Activated CD8-positive, alpha-beta T cell treated with anti-CD3 and anti-CD28 coated beads for 36 hours (primary cell): ENCODE data around the gene MGMT. TPM values are rescaled to one million over a fixed set of nuclear protein-coding genes. Genes with fewer than 3 reads are reported as not detected.

Experiments used
- ATAC-seq: fragments of 200-7000 bp; cut with Tn5 transposase; one replicate; pipeline ENCODE4 v1.10.0; 2021; ENCODE audit warnings: mild to moderate bottlenecking, moderate library complexity
- CTCF ChIA-PET: fragments of 350-600 bp; sonication (Branson Sonifier 250); formaldehyde crosslinking; loops from one replicate; lab custom pipeline; 2021; ENCODE audit warnings: antibody characterized with exemption; lab: Charles Lee
- POLR2A ChIA-PET: fragments of 350-600 bp; sonication (Branson Sonifier 250); formaldehyde crosslinking; loops from one replicate; lab custom pipeline; 2021; ENCODE audit warnings: antibody characterized with exemption; lab: Charles Lee
- DNase-seq: peaks from one replicate; pipeline ENCODE4 v3.0.0-alpha.2; 2020
- H3K27ac Mint-ChIP-seq: one replicate; pipeline ENCODE4 v1.8.0; 2021; ENCODE audit warnings: mild to moderate bottlenecking, mixed read lengths
- H3K27me3 Mint-ChIP-seq: one replicate; pipeline ENCODE4 v1.8.0; 2021; ENCODE audit warnings: mixed read lengths
- H3K36me3 Mint-ChIP-seq: one replicate; pipeline ENCODE4 v1.8.0; 2021; ENCODE audit warnings: low read depth, mixed read lengths
- H3K4me1 Mint-ChIP-seq: one replicate; pipeline ENCODE4 v1.8.0; 2021; ENCODE audit warnings: low read depth, mixed read lengths
- H3K4me3 Mint-ChIP-seq: one replicate; pipeline ENCODE4 v1.8.0; 2021; ENCODE audit warnings: mild to moderate bottlenecking, moderate library complexity, mixed read lengths
- H3K9me3 Mint-ChIP-seq: one replicate; pipeline ENCODE4 v1.8.0; 2021; ENCODE audit warnings: mixed read lengths
- CTCF ChIP-seq: fragments of 200-600 bp; IDR thresholded peaks from one replicate; pipeline ENCODE4 v1.8.0; 2022; ENCODE audit warnings: antibody characterized with exemption, mild to moderate bottlenecking
- intact Hi-C: fragments of 100-400 bp; cut with micrococcal nuclease; formaldehyde crosslinking; loops from one replicate; pipeline ENCODE4 v1.10.0; 2022
- total RNA-seq, 2 experiments: library from RNA; stranded (reverse); gene quantifications; one replicate each; pipeline ENCODE4 v1.2.3, GENCODE V29; 2021

The MGMT gene
- total RNA-seq, 2 experiments from 2014 or later, result 16.2 to 17.0 TPM

- POLR2A ChIA-PET, result no interaction called here
- H3K4me1 Mint-ChIP-seq, result no peaks in the 10 kb centered on the region
- H3K9me3 Mint-ChIP-seq, result no peaks in the 10 kb centered on the region
- no peak for TF ChIP-seq CTCF
- intact Hi-C loops, result no loop called here
- H3K27ac Mint-ChIP-seq, result no peak overlapping the region
- peaks cover 27% of the 10 kb centered on the region for H3K36me3 Mint-ChIP-seq
- H3K27me3 Mint-ChIP-seq, result no peaks in the 10 kb centered on the region
- no peak for ATAC-seq
- CTCF ChIA-PET, result no interaction called here
- H3K4me3 Mint-ChIP-seq, result no peak overlapping the region
- DNase-seq, result no peak
Observed at GRCh38 chr10:129648856-129649255, 181.8 kb downstream of the MGMT start.

- Mint-ChIP-seq H3K4me1 (no peaks in the 10 kb centered on the region), H3K36me3 (peaks cover 29% of the 10 kb centered on the region), H3K27ac (no peak overlapping the region), H3K27me3 (no peaks in the 10 kb centered on the region), H3K9me3 (no peaks in the 10 kb centered on the region), H3K4me3 (no peak overlapping the region)
- DNase-seq, result no peak
- POLR2A ChIA-PET, result no interaction called here
- TF ChIP-seq CTCF, result no peak
- intact Hi-C loops, result no loop called here
- ATAC-seq, result no peak
- CTCF ChIA-PET, result no interaction called here
Observed at GRCh38 chr10:129652021-129652420, 185.0 kb downstream of the MGMT start.

GRCh38 chr10:129652521-129653201, 185.6 kb downstream of the MGMT start:
- no peak for TF ChIP-seq CTCF
- H3K27me3 Mint-ChIP-seq, result no peaks in the 10 kb centered on the region
- ChIA-PET POLR2A (no interaction called here), CTCF (no interaction called here)
- ATAC-seq (no peak), DNase-seq (no peak)
- H3K9me3 Mint-ChIP-seq, result no peaks in the 10 kb centered on the region
- H3K36me3 Mint-ChIP-seq, result peaks cover 26% of the 10 kb centered on the region
- intact Hi-C loops, result no loop called here
- no peak overlapping the region for H3K4me3 Mint-ChIP-seq
- H3K27ac Mint-ChIP-seq, result no peak overlapping the region
- no peaks in the 10 kb centered on the region for H3K4me1 Mint-ChIP-seq

GRCh38 chr10:129653428-129653827, 186.4 kb downstream of the MGMT start:
- no peak overlapping the region for H3K4me3 Mint-ChIP-seq
- intact Hi-C loops, result no loop called here
- POLR2A ChIA-PET, result no interaction called here
- H3K9me3 Mint-ChIP-seq, result no peaks in the 10 kb centered on the region
- DNase-seq (no peak), ATAC-seq (no peak)
- no peak overlapping the region for H3K27ac Mint-ChIP-seq
- CTCF ChIA-PET, result no interaction called here
- TF ChIP-seq CTCF, result no peak
- no peaks in the 10 kb centered on the region for H3K27me3 Mint-ChIP-seq
- H3K36me3 Mint-ChIP-seq, result peaks cover 29% of the 10 kb centered on the region
- no peaks in the 10 kb centered on the region for H3K4me1 Mint-ChIP-seq

- POLR2A ChIA-PET, result no interaction called here
- Mint-ChIP-seq H3K4me3 (no peak overlapping the region), H3K4me1 (no peaks in the 10 kb centered on the region), H3K36me3 (peaks cover 30% of the 10 kb centered on the region), H3K27ac (no peak overlapping the region), H3K27me3 (no peaks in the 10 kb centered on the region), H3K9me3 (no peaks in the 10 kb centered on the region)
- no peak for TF ChIP-seq CTCF
- ATAC-seq (no peak), DNase-seq (no peak)
- CTCF ChIA-PET, result no interaction called here
- intact Hi-C loops, result no loop called here
Observed at GRCh38 chr10:129653861-129654260, 186.8 kb downstream of the MGMT start.
